ENCODE data around the gene ABHD12. TPM values are rescaled to one million over a fixed set of nuclear protein-coding genes. Genes with fewer than 3 reads are reported as not detected.

The ABHD12 gene
- total and polyA plus RNA-seq, 9 donors, result 13.3 to 22.0 (median 15.0) TPM

GRCh38 chr20:25282796-25283195 is 107.8 kb downstream of the ABHD12 start:
- H3K4me1 ChIP-seq (ENCODE audit: control insufficient read depth, insufficient read depth, low read length), result peaks cover 10% of the 10 kb centered on the region
- H3K27ac ChIP-seq (ENCODE audit: low read length), result no peak overlapping the region
- 77% methylated on average over 11 of the region's 11 CpGs for WGBS (ENCODE audit: insufficient coverage)
- H3K36me3 ChIP-seq (ENCODE audit: control insufficient read depth, insufficient read depth, low read length), result peaks cover 77% of the 10 kb centered on the region
- H3K4me3 ChIP-seq (ENCODE audit: low read length), result no peak overlapping the region
- H3K9me3 ChIP-seq (replicated peaks; ENCODE audit: control insufficient read depth, low read depth, low read length), result no peaks in the 10 kb centered on the region
- no peaks in the 10 kb centered on the region for H3K27me3 ChIP-seq (ENCODE audit: control insufficient read depth, insufficient read depth, low read length)
- DNase-seq, result no peak

GRCh38 chr20:25282034-25282781 is 108.4 kb downstream of the ABHD12 start:
- Histone ChIP-seq H3K27ac (ENCODE audit: low read length) (no peak overlapping the region), H3K27me3 (ENCODE audit: control insufficient read depth, insufficient read depth, low read length) (no peaks in the 10 kb centered on the region), H3K9me3 (replicated peaks; ENCODE audit: control insufficient read depth, low read depth, low read length) (no peaks in the 10 kb centered on the region), H3K4me3 (ENCODE audit: low read length) (no peak overlapping the region), H3K36me3 (ENCODE audit: control insufficient read depth, insufficient read depth, low read length) (peaks cover 82% of the 10 kb centered on the region), H3K4me1 (ENCODE audit: control insufficient read depth, insufficient read depth, low read length) (peaks cover 10% of the 10 kb centered on the region)
- 90% methylated on average over 21 of the region's 22 CpGs for WGBS (ENCODE audit: insufficient coverage)
- no peak for DNase-seq

- Histone ChIP-seq H3K9me3 (replicated peaks; ENCODE audit: control insufficient read depth, low read depth, low read length) (no peaks in the 10 kb centered on the region), H3K4me3 (ENCODE audit: low read length) (no peak overlapping the region), H3K27me3 (ENCODE audit: control insufficient read depth, insufficient read depth, low read length) (no peaks in the 10 kb centered on the region), H3K4me1 (ENCODE audit: control insufficient read depth, insufficient read depth, low read length) (peaks cover 10% of the 10 kb centered on the region), H3K27ac (ENCODE audit: low read length) (no peak overlapping the region), H3K36me3 (ENCODE audit: control insufficient read depth, insufficient read depth, low read length) (peaks cover 81% of the 10 kb centered on the region)
- DNase-seq, result peak; percentile 63
- WGBS (ENCODE audit: insufficient coverage), result 85% methylated on average over 21 of the region's 21 CpGs
Measured at GRCh38 chr20:25281541-25281991, 109.1 kb downstream of the ABHD12 start.

GRCh38 chr20:25280574-25281535 is 109.8 kb downstream of the ABHD12 start:
- no peak for DNase-seq
- no peaks in the 10 kb centered on the region for H3K9me3 ChIP-seq (replicated peaks; ENCODE audit: control insufficient read depth, low read depth, low read length)
- H3K27me3 ChIP-seq (ENCODE audit: control insufficient read depth, insufficient read depth, low read length), result no peaks in the 10 kb centered on the region
- H3K27ac ChIP-seq (ENCODE audit: low read length), result no peak overlapping the region
- H3K4me3 ChIP-seq (ENCODE audit: low read length), result no peak overlapping the region
- WGBS (ENCODE audit: insufficient coverage), result 91% methylated on average over 26 of the region's 33 CpGs
- peaks cover 10% of the 10 kb centered on the region for H3K4me1 ChIP-seq (ENCODE audit: control insufficient read depth, insufficient read depth, low read length)
- H3K36me3 ChIP-seq (ENCODE audit: control insufficient read depth, insufficient read depth, low read length), result peaks cover 77% of the 10 kb centered on the region

GRCh38 chr20:25280051-25280573 is 110.5 kb downstream of the ABHD12 start:
- Histone ChIP-seq H3K36me3 (ENCODE audit: control insufficient read depth, insufficient read depth, low read length) (peaks cover 74% of the 10 kb centered on the region), H3K27me3 (ENCODE audit: control insufficient read depth, insufficient read depth, low read length) (no peaks in the 10 kb centered on the region), H3K27ac (ENCODE audit: low read length) (no peak overlapping the region), H3K4me1 (ENCODE audit: control insufficient read depth, insufficient read depth, low read length) (peaks cover 10% of the 10 kb centered on the region), H3K4me3 (ENCODE audit: low read length) (no peak overlapping the region), H3K9me3 (replicated peaks; ENCODE audit: control insufficient read depth, low read depth, low read length) (no peaks in the 10 kb centered on the region)
- WGBS (ENCODE audit: insufficient coverage), result 76% methylated on average over 12 of the region's 15 CpGs
- no peak for DNase-seq

GRCh38 chr20:25279403-25279802 is 111.2 kb downstream of the ABHD12 start:
- no peaks in the 10 kb centered on the region for H3K27me3 ChIP-seq (ENCODE audit: control insufficient read depth, insufficient read depth, low read length)
- peaks cover 10% of the 10 kb centered on the region for H3K4me1 ChIP-seq (ENCODE audit: control insufficient read depth, insufficient read depth, low read length)
- no peaks in the 10 kb centered on the region for H3K9me3 ChIP-seq (replicated peaks; ENCODE audit: control insufficient read depth, low read depth, low read length)
- peaks cover 77% of the 10 kb centered on the region for H3K36me3 ChIP-seq (ENCODE audit: control insufficient read depth, insufficient read depth, low read length)
- H3K27ac ChIP-seq (ENCODE audit: low read length), result no peak overlapping the region
- DNase-seq, result no peak
- 90% methylated on average over 2 of the region's 9 CpGs for whole genome bisulfite sequencing (ENCODE audit: insufficient coverage)
- H3K4me3 ChIP-seq (ENCODE audit: low read length), result no peak overlapping the region

- peaks cover 10% of the 10 kb centered on the region for H3K4me1 ChIP-seq (ENCODE audit: control insufficient read depth, insufficient read depth, low read length)
- H3K27ac ChIP-seq (ENCODE audit: low read length), result no peak overlapping the region
- 82% methylated on average over 22 of the region's 26 CpGs for WGBS (ENCODE audit: insufficient coverage)
- H3K4me3 ChIP-seq (ENCODE audit: low read length), result no peak overlapping the region
- H3K9me3 ChIP-seq (replicated peaks; ENCODE audit: control insufficient read depth, low read depth, low read length), result no peaks in the 10 kb centered on the region
- H3K36me3 ChIP-seq (ENCODE audit: control insufficient read depth, insufficient read depth, low read length), result peaks cover 77% of the 10 kb centered on the region
- no peaks in the 10 kb centered on the region for H3K27me3 ChIP-seq (ENCODE audit: control insufficient read depth, insufficient read depth, low read length)
- no peak for DNase-seq
Measured at GRCh38 chr20:25278636-25279361, 111.8 kb downstream of the ABHD12 start.

- Histone ChIP-seq H3K4me3 (ENCODE audit: low read length) (no peak overlapping the region), H3K4me1 (ENCODE audit: control insufficient read depth, insufficient read depth, low read length) (peaks cover 10% of the 10 kb centered on the region), H3K9me3 (replicated peaks; ENCODE audit: control insufficient read depth, low read depth, low read length) (no peaks in the 10 kb centered on the region), H3K27ac (ENCODE audit: low read length) (no peak overlapping the region), H3K27me3 (ENCODE audit: control insufficient read depth, insufficient read depth, low read length) (no peaks in the 10 kb centered on the region), H3K36me3 (ENCODE audit: control insufficient read depth, insufficient read depth, low read length) (peaks cover 74% of the 10 kb centered on the region)
- WGBS (ENCODE audit: insufficient coverage), result 94% methylated on average over 18 of the region's 19 CpGs
- no peak for DNase-seq
Measured at GRCh38 chr20:25277941-25278521, 112.6 kb downstream of the ABHD12 start.

- no peak overlapping the region for H3K27ac ChIP-seq (ENCODE audit: low read length)
Measured at GRCh38 chr20:25277051-25277801, 113.4 kb downstream of the ABHD12 start.

More at GRCh38 chr20:25277051-25277801, 113.4 kb downstream of the ABHD12 start:
- no peak for DNase-seq
- Histone ChIP-seq H3K27me3 (ENCODE audit: control insufficient read depth, insufficient read depth, low read length) (no peaks in the 10 kb centered on the region), H3K9me3 (replicated peaks; ENCODE audit: control insufficient read depth, low read depth, low read length) (no peaks in the 10 kb centered on the region), H3K4me1 (ENCODE audit: control insufficient read depth, insufficient read depth, low read length) (peaks cover 8% of the 10 kb centered on the region), H3K36me3 (ENCODE audit: control insufficient read depth, insufficient read depth, low read length) (peaks cover 72% of the 10 kb centered on the region), H3K4me3 (ENCODE audit: low read length) (no peak overlapping the region)
- 88% methylated on average over 24 of the region's 24 CpGs for WGBS (ENCODE audit: insufficient coverage)

Data from muscle of leg (tissue), 11 donors.